Caco-2 (cell line): ENCODE results near the gene PTPN14. TPM values are rescaled to one million over a fixed set of nuclear protein-coding genes. Genes with fewer than 3 reads are reported as not detected.
"Not testable (repeated sequence)": the region's sequence is repeated elsewhere in the genome, so short reads cannot be mapped to it uniquely, and the experiment has no call there.

Experiments
- BruUV-seq: library from RNA; stranded (reverse); fragments of 400-500 nt; replicated peaks from 2 replicates; lab custom pipeline; 2021; lab: Mats Ljungman, UMichigan
- CTCF ChIA-PET: fragments of 300-600 bp; sonication (Branson Sonifier 250); formaldehyde crosslinking; loops from one replicate; lab custom pipeline; 2022; ENCODE audit warnings: antibody characterized with exemption; lab: Charles Lee
- POLR2A ChIA-PET: fragments of 300-600 bp; sonication (Branson Sonifier 250); formaldehyde crosslinking; loops from one replicate; lab custom pipeline; 2022; ENCODE audit warnings: antibody characterized with exemption; lab: Charles Lee
- DNase-seq, 2 experiments: peaks; one replicate each; pipeline versions ENCODE4 v3.0.0 to v3.0.0-alpha.2; 2020 to 2022
- H3K27me3 ChIP-seq: replicated peaks from 2 replicates; pipeline ENCODE4 v1.6.0; 2011; ENCODE audit warnings: low read length; ENCODE audit not compliant: control insufficient read depth, insufficient read depth
- H3K36me3 ChIP-seq: 2 replicates; pipeline ENCODE4 v1.5.1; 2011; ENCODE audit warnings: low read length; ENCODE audit not compliant: control insufficient read depth, insufficient read depth
- H3K4me1 ChIP-seq: fragments of 250-450 bp; sonication (Bioruptor Pico); 2 replicates; pipeline ENCODE4 v1.5.1; 2020; ENCODE audit warnings: mild to moderate bottlenecking
- H3K4me3 ChIP-seq: 2 replicates; pipeline ENCODE4 v1.5.1; 2011; ENCODE audit warnings: low read depth, mild to moderate bottlenecking, control low read depth, low read length
- H3K9me3 ChIP-seq: fragments of 250-450 bp; sonication (Bioruptor Pico); 2 replicates; pipeline ENCODE4 v1.5.1; 2020; ENCODE audit warnings: mild to moderate bottlenecking, moderate library complexity
- H3K27ac Mint-ChIP-seq: one replicate; pipeline ENCODE4 v1.8.0; 2022; ENCODE audit warnings: mixed read lengths; ENCODE audit not compliant: unreplicated experiment
- H3K27me3 Mint-ChIP-seq: one replicate; pipeline ENCODE4 v1.8.0; 2022; ENCODE audit warnings: mixed read lengths; ENCODE audit not compliant: insufficient read depth, unreplicated experiment
- H3K36me3 Mint-ChIP-seq: one replicate; pipeline ENCODE4 v1.8.0; 2022; ENCODE audit warnings: mild to moderate bottlenecking, mixed read lengths; ENCODE audit not compliant: insufficient read depth, unreplicated experiment
- H3K4me1 Mint-ChIP-seq: one replicate; pipeline ENCODE4 v1.8.0; 2022; ENCODE audit warnings: low read depth, mixed read lengths; ENCODE audit not compliant: unreplicated experiment
- H3K4me3 Mint-ChIP-seq: one replicate; pipeline ENCODE4 v1.8.0; 2022; ENCODE audit warnings: mild to moderate bottlenecking, moderate library complexity, mixed read lengths; ENCODE audit not compliant: unreplicated experiment
- H3K9me3 Mint-ChIP-seq: one replicate; pipeline ENCODE4 v1.8.0; 2022; ENCODE audit warnings: mixed read lengths; ENCODE audit not compliant: unreplicated experiment
- CTCF ChIP-seq, 2 experiments: fragments of 200-600 bp in 1 of 2; IDR thresholded peaks; 1 replicate in 1 of 2; 2 replicates in 1 of 2; pipeline versions ENCODE4 v1.5.1 to v1.8.0; 2011 to 2022; ENCODE audit warnings: antibody characterized with exemption in 1 of 2, control low read depth in 1 of 2, inconsistent platforms in 1 of 2, low read depth in 1 of 2, low read length in 1 of 2, mild to moderate bottlenecking in 1 of 2, moderate library complexity in 1 of 2; ENCODE audit not compliant: insufficient read depth in 1 of 2, severe bottlenecking in 1 of 2, unreplicated experiment in 1 of 2
- intact Hi-C: fragments of 100-400 bp; cut with micrococcal nuclease; formaldehyde crosslinking; loops from one replicate; pipeline ENCODE4 v1.10.0; 2022; ENCODE audit not compliant: unreplicated experiment
- total RNA-seq: library from RNA; stranded (reverse); gene quantifications from 2 replicates; pipeline ENCODE4 v1.2.3, GENCODE V29; 2022

PTPN14 gene
- total RNA-seq, 1 experiment from 2014 or later = 103 TPM

GRCh38 chr1:214485151-214485550 lies 66.3 kb downstream of the PTPN14 start:
- H3K4me3 Mint-ChIP-seq = no peak overlapping the region
- no TSS peak for BruUV-seq
- peaks cover 28% of the 10 kb centered on the region for H3K4me1 ChIP-seq
- no peaks in the 10 kb centered on the region for H3K9me3 ChIP-seq
- CTCF ChIA-PET = no interaction called here
- H3K9me3 Mint-ChIP-seq = no peaks in the 10 kb centered on the region
- H3K36me3 Mint-ChIP-seq = peaks cover 71% of the 10 kb centered on the region
- no peaks in the 10 kb centered on the region for H3K27me3 Mint-ChIP-seq
- no peak overlapping the region for H3K4me3 ChIP-seq
- H3K4me1 Mint-ChIP-seq = peaks cover 54% of the 10 kb centered on the region
- no peak for DNase-seq
- no peak overlapping the region for H3K27ac Mint-ChIP-seq
- POLR2A ChIA-PET = no interaction called here
- intact Hi-C loops = no loop called here
- no peaks in the 10 kb centered on the region for H3K36me3 ChIP-seq
- no peaks in the 10 kb centered on the region for H3K27me3 ChIP-seq
- TF ChIP-seq CTCF (IDR thresholded peaks at IDR 0.05; ENCODE audit: insufficient read depth in 1 of 2, low read depth in 1 of 2, low read length in 1 of 2, severe bottlenecking in 1 of 2, unreplicated experiment in 1 of 2) = no peak

GRCh38 chr1:214483180-214483579 lies 68.2 kb downstream of the PTPN14 start:
- H3K36me3 ChIP-seq, BruUV-seq, DNase-seq, H3K27me3 Mint-ChIP-seq, H3K27me3 ChIP-seq, intact Hi-C loops, H3K9me3 Mint-ChIP-seq, CTCF ChIA-PET, H3K9me3 ChIP-seq, POLR2A ChIA-PET, H3K4me3 ChIP-seq: not testable (repeated sequence)
- H3K4me3 Mint-ChIP-seq = peak overlapping the region; percentile 0
- peak overlapping the region; percentile 14 for H3K27ac Mint-ChIP-seq
- H3K36me3 Mint-ChIP-seq = peaks cover 58% of the 10 kb centered on the region
- peaks cover 28% of the 10 kb centered on the region for H3K4me1 ChIP-seq
- peaks cover 41% of the 10 kb centered on the region for H3K4me1 Mint-ChIP-seq

GRCh38 chr1:214481983-214482634 lies 69.3 kb downstream of the PTPN14 start:
- ChIA-PET POLR2A (interaction anchor here (0.8 to 1.0 kb wide), 2 partner anchors 8 to 70 kb away, joined by 3 to 4 read pairs; partner anchors contain the start of gene PTPN14), CTCF (interaction anchor here (0.6 to 0.7 kb wide), 3 partner anchors 8 to 114 kb away, joined by 3 to 4 read pairs (median 4); no protein-coding TSS in a partner anchor)
- Mint-ChIP-seq H3K4me1 (peaks cover 49% of the 10 kb centered on the region), H3K27ac (peak overlapping the region; percentile 42), H3K36me3 (peaks cover 57% of the 10 kb centered on the region)
- H3K9me3 Mint-ChIP-seq, intact Hi-C loops, BruUV-seq, H3K27me3 ChIP-seq, H3K27me3 Mint-ChIP-seq, H3K4me3 ChIP-seq, H3K36me3 ChIP-seq, DNase-seq, H3K9me3 ChIP-seq, H3K4me3 Mint-ChIP-seq: not testable (repeated sequence)
- peaks cover 35% of the 10 kb centered on the region for H3K4me1 ChIP-seq
